TTC549 (cell line): ENCODE data around the gene CATSPER3.

ENCODE experiments used
- FAIRE-seq: peaks from 2 replicates; lab custom pipeline; 2012; peaks lifted over from hg19 to GRCh38; lab: Jason Lieb, UNC

CATSPER3 gene

DNA sequence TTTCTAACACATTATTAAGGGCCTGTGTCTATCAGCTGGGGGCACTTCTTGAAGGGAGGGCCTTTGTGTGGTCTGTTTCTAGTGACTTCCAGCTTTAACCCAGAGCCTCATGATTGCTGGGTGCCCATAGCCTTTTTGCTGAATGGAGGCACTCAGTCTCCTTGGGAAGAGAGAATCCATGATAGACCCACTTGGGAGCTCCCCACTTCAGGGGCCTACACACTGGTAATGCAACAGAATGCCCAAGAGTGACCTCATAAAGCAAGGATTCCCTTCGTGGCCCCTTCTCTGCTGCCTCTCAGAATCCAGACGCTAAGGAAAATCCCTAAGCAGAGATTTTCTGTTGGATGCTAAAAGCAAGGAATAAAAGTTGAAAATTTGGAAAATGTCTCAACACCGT lies at the start of gene CATSPER3:
CATSPER3 (plus strand) TSS at position 301 of the 400 bp plus-strand sequence; CDS start at position 386, 85 bp downstream.
- no peak for FAIRE-seq

GRCh38 chr5:134918861-134919260 lies 48.8 kb upstream of the CATSPER3 start:
- FAIRE-seq: no peak

GRCh38 chr5:134920848-134921575 lies 46.7 kb upstream of the CATSPER3 start:
- FAIRE-seq: no peak

GRCh38 chr5:134932508-134932907 lies 35.2 kb upstream of the CATSPER3 start:
- no peak for FAIRE-seq

DNA sequence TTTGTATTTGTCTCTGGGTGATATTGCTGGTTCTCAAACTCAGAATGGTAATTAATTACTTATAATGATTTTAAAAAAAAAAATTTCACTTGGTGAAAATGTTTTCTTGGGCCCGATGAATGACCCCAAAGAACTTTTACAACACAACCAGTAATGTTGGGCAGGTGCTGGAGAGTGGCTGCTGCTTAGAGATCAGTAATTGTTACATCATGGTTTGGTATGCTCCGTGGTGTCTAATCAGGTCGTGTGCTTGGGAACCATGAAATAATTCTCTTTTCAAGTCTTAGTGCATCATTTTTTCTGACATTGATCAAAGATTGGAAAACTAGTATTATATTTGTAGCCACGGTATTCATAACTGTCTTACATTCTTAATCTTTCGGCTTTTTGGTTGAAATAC lies 33.5 kb upstream of the CATSPER3 start:
- FAIRE-seq: no peak

GRCh38 chr5:134935711-134936602 lies 31.8 kb upstream of the CATSPER3 start:
- no peak for FAIRE-seq

DNA sequence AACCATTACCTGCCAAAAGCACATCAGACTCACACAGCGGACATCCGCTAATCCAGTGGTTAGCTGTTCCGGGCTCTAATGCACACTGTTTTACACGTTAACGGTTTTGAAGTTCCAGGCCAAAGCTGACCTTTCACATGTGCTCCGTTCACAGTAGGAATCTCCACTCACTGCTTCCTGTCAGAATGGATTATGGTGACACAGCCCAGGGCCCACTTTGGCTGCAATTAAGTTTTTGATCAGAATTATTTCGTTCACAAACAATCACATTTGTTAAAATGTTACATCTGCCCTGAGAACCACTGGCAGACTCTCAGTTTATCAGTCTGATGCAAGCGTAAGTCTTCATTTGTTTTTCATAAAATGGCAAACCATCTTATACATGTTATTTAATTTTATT lies 30.2 kb upstream of the CATSPER3 start:
- FAIRE-seq: no peak

- no peak for FAIRE-seq
These were observed 29.7 kb upstream of the CATSPER3 start for GRCh38 chr5:134938030-134938429.

DNA sequence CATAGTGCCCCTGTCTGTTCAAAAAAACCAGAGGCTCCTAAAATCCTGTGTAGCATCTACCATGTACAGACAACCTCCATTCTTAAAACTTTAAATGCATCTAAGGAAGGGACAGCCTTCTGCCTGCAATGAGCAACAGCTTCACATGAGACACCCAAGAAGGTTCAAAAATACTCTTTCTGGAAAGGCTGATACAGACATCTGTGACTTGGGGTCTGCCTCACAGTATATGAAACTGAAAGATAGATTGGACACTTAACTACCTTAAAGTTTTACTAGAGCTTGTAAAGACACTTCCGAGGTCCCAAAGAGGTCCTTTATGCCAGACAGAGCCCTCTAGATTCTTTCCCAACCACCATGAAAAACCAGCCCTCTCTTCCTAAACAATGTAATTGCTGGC lies 28.2 kb upstream of the CATSPER3 start:
- no peak for FAIRE-seq

DNA sequence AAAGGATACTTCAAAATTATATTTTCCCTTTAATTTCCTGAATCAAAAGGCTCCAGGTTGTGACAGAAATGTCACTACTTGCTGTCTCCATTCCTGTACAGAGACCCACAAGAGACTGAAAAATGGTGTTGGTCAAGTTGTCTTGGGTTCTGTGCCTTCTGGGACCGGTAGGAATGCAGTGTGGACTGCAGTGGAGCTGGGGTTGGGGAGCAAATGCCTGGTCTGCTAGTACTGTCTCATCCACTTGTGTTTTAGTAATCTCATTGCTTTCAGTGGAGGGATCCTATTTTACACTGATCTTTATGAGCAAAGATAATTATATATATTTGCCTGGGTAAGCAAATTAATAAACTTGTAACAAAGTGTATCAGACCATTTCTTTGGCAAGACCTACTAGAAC lies 24.2 kb upstream of the CATSPER3 start:
- no peak for FAIRE-seq

GRCh38 chr5:134944630-134945029 lies 23.1 kb upstream of the CATSPER3 start:
- FAIRE-seq: no peak

GRCh38 chr5:134945041-134945440 lies 22.7 kb upstream of the CATSPER3 start:
- no peak for FAIRE-seq

DNA sequence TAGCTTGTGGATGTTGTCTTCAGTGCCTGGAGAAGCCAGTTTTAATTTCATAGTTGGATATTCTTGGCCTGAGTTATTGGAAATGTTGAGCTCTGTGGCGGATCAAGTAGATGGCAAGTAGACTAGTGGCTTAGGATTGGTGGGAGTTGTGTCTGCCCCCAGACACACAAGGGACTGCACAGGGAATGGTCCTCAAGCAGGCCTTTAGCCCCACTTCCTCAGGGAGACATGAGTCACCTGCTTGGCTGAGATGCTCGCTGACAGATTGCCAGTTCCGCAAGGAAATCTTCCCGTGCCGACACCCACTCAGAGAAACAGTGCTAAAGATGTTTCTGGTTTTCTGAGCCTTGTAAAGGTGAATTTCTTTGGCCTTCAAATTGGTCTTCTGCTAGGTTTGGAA lies 18.8 kb upstream of the CATSPER3 start:
- FAIRE-seq: no peak

GRCh38 chr5:134949316-134949715 lies 18.4 kb upstream of the CATSPER3 start:
- no peak for FAIRE-seq

DNA sequence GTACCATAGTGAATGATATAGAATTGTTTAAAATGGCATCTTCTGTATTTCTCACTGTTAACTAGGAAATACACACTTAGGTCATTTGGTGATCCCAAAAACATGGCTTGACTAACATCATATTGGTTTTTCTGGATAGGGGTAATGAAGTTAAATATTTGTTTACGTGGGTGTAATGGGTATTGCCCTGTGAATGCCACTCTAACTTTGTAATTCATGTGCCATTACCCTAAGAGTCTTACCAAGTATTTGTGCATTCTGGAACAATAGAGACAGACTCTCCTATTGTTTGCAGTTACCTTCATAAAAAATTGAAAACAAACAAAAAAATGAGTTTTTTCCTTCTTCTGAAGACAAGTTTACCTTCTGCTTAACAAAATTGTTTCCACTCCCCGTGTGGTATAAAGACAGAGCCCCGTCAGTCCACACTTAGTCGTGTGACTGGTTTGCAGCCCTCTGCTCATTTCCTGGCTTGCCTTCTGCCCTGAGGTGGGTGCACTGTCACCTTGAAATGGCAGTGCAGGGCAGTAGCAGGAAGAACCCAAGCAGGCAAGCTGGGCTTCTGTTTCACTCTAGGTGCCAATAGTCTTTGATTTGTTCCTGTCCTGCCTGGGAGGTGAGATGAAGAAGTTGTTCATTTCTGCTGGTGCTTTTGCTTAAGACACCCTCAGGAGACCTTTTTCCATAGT lies 9.6 kb upstream of the CATSPER3 start:
- FAIRE-seq: no peak

DNA sequence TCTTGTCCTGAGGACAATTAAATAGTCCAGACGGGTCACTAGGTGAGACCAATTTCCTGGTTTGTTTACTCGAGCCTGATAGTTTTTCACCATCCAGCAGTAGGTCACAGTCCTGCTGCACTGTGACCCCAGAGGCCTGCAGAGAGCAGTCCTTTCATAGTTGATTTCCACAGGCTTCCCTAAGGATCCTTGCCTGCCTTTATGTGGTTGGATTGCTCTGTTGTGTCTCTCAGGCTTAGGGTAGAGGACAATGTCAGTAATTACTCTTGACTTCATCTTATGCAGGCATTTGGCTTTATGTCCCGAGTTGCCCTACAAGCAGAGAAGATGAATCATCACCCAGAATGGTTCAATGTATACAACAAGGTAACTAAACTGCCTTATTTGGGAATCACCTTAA lies 9.0 kb upstream of the CATSPER3 start:
- no peak for FAIRE-seq

DNA sequence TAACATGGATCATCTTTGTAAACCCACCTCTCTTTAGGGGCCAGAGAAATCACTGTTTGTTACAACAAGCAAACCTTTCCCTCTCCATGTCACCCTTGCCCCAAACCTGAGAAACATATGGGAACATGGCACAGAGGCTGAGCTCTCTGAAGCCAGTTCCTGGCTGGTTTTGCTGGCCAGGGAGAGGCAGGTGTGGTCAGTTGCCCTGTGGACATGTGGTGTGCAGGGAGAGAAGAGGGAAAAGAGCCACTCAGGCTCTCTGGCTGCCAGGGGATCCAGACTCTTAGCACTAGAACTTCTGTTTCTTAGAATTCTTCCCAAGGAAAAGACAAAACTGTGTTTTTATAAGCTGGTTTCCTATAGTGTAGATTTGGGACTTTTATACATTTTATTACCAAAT lies 4.6 kb upstream of the CATSPER3 start:
- no peak for FAIRE-seq

DNA sequence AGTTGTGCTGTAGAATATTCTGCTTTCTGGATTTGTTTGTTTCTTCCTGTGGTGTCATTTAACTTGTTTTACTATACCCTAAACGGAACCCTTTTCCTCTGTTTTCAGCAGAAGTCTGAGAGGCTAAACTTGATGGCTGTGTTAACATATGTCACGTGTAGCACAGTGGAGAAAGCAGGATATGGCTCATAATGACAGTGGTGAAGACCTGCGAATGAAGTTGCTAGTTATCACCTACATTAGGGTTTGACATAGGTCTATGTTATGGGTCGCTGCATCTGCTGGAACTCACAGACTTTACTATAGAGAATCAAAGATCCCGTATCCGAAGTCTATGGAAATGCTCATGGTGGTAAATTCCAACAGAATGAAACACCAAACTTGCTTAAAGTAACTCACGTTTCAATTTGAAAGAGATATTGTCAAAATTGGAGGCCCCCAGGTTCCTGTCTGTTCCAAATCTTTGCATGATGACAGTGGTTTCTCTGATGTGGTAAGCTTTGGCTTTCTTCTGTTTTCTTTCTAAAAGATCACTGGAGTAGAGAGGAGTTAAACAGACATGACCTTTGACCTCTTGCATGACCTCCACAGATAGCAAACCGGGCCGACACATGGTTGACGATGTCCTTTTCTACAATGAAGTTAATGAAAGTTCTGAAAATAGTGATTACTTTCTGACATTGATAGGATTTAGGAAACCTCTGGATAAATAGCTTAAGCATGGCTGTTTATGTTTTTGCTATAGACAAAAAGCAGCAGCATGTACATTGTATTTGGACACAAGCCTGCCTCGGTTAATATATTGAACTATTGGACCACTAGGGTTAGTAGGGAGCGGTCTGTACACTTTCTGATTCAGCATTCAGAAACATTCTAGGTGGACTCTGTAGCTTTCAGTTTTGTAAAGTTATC lies 3.1 kb upstream of the CATSPER3 start:
- no peak for FAIRE-seq

- FAIRE-seq: no peak
These were observed 2.4 kb upstream of the CATSPER3 start for GRCh38 chr5:134965271-134965825.

DNA sequence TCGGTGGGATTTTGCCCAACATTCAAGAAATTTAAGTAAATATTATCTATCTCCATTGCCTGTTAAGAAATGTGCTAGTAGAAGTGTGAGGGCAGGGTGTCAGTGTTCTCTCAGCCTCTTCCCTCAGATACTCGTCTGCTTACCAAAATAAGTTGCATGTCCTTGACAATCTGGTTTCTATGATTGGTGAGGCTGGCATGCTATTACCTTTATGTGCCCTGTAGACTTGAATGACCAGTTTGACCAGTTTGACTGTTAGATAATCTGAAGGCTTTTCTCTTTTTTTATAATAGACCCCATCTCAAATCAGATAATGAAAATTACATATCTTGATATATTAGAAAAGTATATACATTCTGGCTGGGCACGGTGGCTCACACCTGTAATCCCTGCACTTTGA lies 348 bp downstream of the CATSPER3 start:
- no peak for FAIRE-seq

DNA sequence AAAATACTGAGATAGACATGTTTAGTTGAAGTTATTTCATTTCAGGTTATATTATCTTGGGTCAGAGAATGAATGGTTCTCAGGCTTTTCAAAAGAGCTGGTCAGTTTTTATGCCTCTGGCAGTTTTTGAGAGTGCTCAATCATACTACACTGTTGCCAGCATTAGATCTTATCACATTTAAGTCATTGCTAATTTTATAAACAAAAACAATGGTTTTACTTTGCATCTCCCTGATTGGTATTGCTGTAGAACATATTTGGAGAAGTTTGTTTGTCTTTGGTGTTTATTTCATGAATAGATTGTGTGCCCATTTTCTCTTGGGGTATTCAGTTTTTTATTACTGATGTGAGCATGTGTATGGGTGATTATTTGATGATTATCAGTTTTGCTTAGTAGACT lies 1.5 kb downstream of the CATSPER3 start:
- no peak for FAIRE-seq
